ENCODE data around the gene CAPN5. TPM values are rescaled to one million over a fixed set of nuclear protein-coding genes. Genes with fewer than 3 reads are reported as not detected.
A peak's percentile ranks its signal among the peaks of the same experiment; 100 is the strongest.

The CAPN5 gene
- total and polyA plus RNA-seq, 2 of the 13 experiments (the other 11 are each of a cell fraction or from before 2014, with no cell fraction given) = 0.27 to 1.2 TPM

DNA sequence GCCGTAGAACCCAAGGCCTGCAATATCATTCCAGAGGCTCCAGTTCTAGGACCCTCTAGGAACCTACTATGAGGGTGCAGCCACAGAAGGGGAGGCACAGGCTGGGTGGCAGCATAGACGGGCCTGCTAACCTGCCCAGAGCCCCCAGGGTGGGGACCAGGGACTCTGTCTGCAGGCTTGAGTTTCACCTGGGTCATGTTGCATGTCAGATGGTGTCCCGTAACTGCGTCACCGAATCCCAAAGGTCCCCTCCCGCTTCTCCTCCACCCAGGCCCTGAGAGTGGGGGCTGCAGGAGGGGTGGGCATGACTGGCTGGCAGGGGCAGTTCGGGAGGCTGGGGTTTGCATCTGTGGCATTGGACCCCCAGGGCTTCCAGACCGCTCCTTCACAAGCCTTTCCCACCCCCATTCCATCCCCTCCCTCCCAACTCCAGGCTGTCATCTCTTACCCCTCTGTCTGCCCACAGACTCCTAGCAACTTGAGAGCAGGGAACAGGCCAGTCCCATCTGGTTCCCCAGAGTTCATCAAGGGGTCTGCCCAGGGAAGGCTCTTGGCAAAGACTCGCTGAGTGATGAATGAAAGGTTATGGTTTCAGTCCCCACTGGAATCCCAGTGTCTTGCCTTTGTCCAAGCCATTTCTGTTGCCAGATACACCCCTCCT, 77.6 kb downstream of the CAPN5 start:
- no peak overlapping the region for H3K9ac ChIP-seq (ENCODE audit: insufficient read depth, low read depth, low read length)
- ATAC-seq (no peak), DNase-seq (ENCODE audit: low spot score) (no peak), FAIRE-seq (no peak)
- H4K20me1 ChIP-seq (ENCODE audit: insufficient read depth, low read length) = no peaks in the 10 kb centered on the region
- in situ Hi-C loops (cut with HindIII; ENCODE audit: extremely low pct_ligation_motif_present, low pct_unique_long_range_greater_than_20kb) (no loop called here), intact Hi-C loops (cut with micrococcal nuclease; ENCODE audit: unreplicated experiment) (loop anchor here (2.0 kb wide), 1 partner anchor 16 kb away; the partner anchor contains the start of gene MYO7A)
- no peaks in the 10 kb centered on the region for H3K79me2 ChIP-seq (ENCODE audit: insufficient read depth, low read length)
- no peaks in the 10 kb centered on the region for H3K9me3 ChIP-seq (ENCODE audit: low read length)
- no peaks in the 10 kb centered on the region for H3K27me3 ChIP-seq (ENCODE audit: control insufficient read depth in 1 of 2, insufficient read depth in 2 of 2, low read length in 2 of 2)
- no peak for TF ChIP-seq ZNF350 (CRISPR knock-in tag; IDR thresholded peaks at IDR 0.05; ENCODE audit: borderline replicate concordance, low read depth)
- peak; percentile 20; the same call in 1 of the 2 replicates for TF ChIP-seq ZNF547 (CRISPR knock-in tag; IDR thresholded peaks at IDR 0.05)
- ChIA-PET POLR2A (interaction anchor here (0.7 to 1.4 kb wide), 6 partner anchors 9 to 48 kb away, joined by 3 to 18 read pairs (median 4); partner anchors contain the start of gene MYO7A), CTCF (ENCODE audit: low intra/inter-chr PET ratio, low total read pairs) (no interaction called here)
- no peak overlapping the region for H2AFZ ChIP-seq (ENCODE audit: low read length)
- H3K4me2 ChIP-seq (ENCODE audit: low read depth, low read length) = peak overlapping the region; percentile 57
- WGBS (ENCODE audit: low lambda C conversion rate) = 97% methylated on average over 3 of the region's 9 CpGs
- peak overlapping the region in 1 of 3 experiments; percentile 36; a peak in 1 of 6 replicates for H3K4me3 ChIP-seq (replicated peaks in 1 of 3; ENCODE audit: insufficient read depth in 1 of 3, low read depth in 2 of 3, low read length in 3 of 3)
- peaks cover 59% of the 10 kb centered on the region for H3K4me1 ChIP-seq (ENCODE audit: insufficient read depth, low read length)
- BruUV-seq (replicated peaks) = no TSS peak
- H3K27ac ChIP-seq (ENCODE audit: extremely low read length, insufficient read depth, low read length) = peak overlapping the region; percentile 24
- H3K36me3 ChIP-seq (replicated peaks in 1 of 2; ENCODE audit: control insufficient read depth in 1 of 2, insufficient read depth in 2 of 2, low read length in 2 of 2) = no peaks in the 10 kb centered on the region

DNA sequence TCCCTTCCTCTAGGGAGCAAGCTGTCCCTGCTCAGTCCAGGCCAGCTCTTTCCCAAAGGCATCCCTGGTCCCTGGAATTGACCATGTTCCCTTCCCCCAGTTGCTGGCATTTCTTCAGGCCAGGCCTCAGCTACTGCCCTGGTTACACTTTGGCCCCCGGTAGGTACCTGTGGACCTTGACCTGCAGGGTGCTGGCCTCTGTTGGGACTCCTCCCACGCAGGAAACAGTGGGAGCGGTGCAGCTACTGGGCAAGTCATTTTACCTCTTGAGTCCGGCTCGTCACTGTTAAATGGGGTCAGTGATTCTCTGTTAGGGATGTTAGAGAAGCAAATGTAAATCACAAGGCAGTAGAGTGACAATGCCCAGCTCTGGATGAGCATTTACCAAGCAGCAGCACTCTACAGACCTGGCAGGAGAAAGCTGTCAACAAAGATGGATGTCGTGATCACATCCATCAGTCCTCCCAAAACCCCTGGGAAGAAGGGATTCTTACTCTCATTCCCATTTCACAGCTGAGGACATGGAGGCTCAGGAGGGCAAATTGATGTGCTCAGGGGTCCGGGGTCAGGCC, 78.2 kb downstream of the CAPN5 start:
- Histone ChIP-seq H3K4me2 (ENCODE audit: low read depth, low read length) (peak overlapping the region; percentile 57), H3K79me2 (ENCODE audit: insufficient read depth, low read length) (no peaks in the 10 kb centered on the region), H3K27ac (ENCODE audit: extremely low read length, insufficient read depth, low read length) (peak overlapping the region; percentile 24), H2AFZ (ENCODE audit: low read length) (no peak overlapping the region), H3K9ac (ENCODE audit: insufficient read depth, low read depth, low read length) (no peak overlapping the region), H4K20me1 (ENCODE audit: insufficient read depth, low read length) (no peaks in the 10 kb centered on the region), H3K4me1 (ENCODE audit: insufficient read depth, low read length) (peaks cover 55% of the 10 kb centered on the region), H3K4me3 (replicated peaks in 1 of 3; ENCODE audit: insufficient read depth in 1 of 3, low read depth in 2 of 3, low read length in 3 of 3) (peak overlapping the region in 1 of 3 experiments; percentile 36; a peak in 1 of 6 replicates), H3K9me3 (ENCODE audit: low read length) (no peaks in the 10 kb centered on the region), H3K27me3 (ENCODE audit: control insufficient read depth in 1 of 2, insufficient read depth in 2 of 2, low read length in 2 of 2) (no peaks in the 10 kb centered on the region), H3K36me3 (replicated peaks in 1 of 2; ENCODE audit: control insufficient read depth in 1 of 2, insufficient read depth in 2 of 2, low read length in 2 of 2) (no peaks in the 10 kb centered on the region)
- DNase-seq (ENCODE audit: low spot score) = peak; percentile 77
- intact Hi-C loops (cut with micrococcal nuclease; ENCODE audit: unreplicated experiment) = loop anchor here (2.0 kb wide), 1 partner anchor 16 kb away; the partner anchor contains the start of gene MYO7A
- ChIA-PET POLR2A (interaction anchor here (0.7 to 1.4 kb wide), 6 partner anchors 8 to 49 kb away, joined by 3 to 18 read pairs (median 4); partner anchors contain the start of gene MYO7A), CTCF (ENCODE audit: low intra/inter-chr PET ratio, low total read pairs) (no interaction called here)
- FAIRE-seq = peak; percentile 86
- 23% methylated on average over 7 of the region's 7 CpGs for WGBS (ENCODE audit: low lambda C conversion rate)
- no TSS peak for BruUV-seq (replicated peaks)
- ATAC-seq = peak; percentile 86
- in situ Hi-C loops (cut with HindIII; ENCODE audit: extremely low pct_ligation_motif_present, low pct_unique_long_range_greater_than_20kb) = no loop called here
- TF ChIP-seq POLR2A (IDR thresholded peaks at IDR 0.05; ENCODE audit: insufficient read depth in 1 of 2, low read depth in 2 of 2, low read length in 2 of 2) (0 out of 4 replicates have a peak, but pooled peaks of 1 of the 2 experiments have one; percentile 33), NR2F1 (CRISPR knock-in tag; IDR thresholded peaks at IDR 0.05) (peak; percentile 76 to 86), SAP130 (CRISPR knock-in tag; IDR thresholded peaks at IDR 0.05; ENCODE audit: low read depth) (peak; percentile 59), SP5 (CRISPR knock-in tag; IDR thresholded peaks at IDR 0.05; ENCODE audit: borderline replicate concordance, low read depth) (peak; percentile 95), HOXD1 (CRISPR knock-in tag; IDR thresholded peaks at IDR 0.05) (no peak), ZNF343 (CRISPR knock-in tag; IDR thresholded peaks at IDR 0.05) (peak; percentile 58; the same call in 1 of the 2 replicates), PAX8 (CRISPR knock-in tag; IDR thresholded peaks at IDR 0.05; ENCODE audit: borderline replicate concordance) (0 out of 2 replicates have a peak, but pooled peaks have one; percentile 23), FOXA1 (IDR thresholded peaks at IDR 0.05) (no peak), FOXA1 (CRISPR knock-in tag; IDR thresholded peaks at IDR 0.05) (no peak), ZSCAN21 (CRISPR knock-in tag; IDR thresholded peaks at IDR 0.05; ENCODE audit: borderline replicate concordance) (peak; percentile 79), FOXA3 (CRISPR knock-in tag; IDR thresholded peaks at IDR 0.05) (peak; percentile 56; the same call in 1 of the 2 replicates), NBN (conservative IDR thresholded peaks at IDR 0.05) (no peak)
- TF ChIP-seq, protein P1, sequence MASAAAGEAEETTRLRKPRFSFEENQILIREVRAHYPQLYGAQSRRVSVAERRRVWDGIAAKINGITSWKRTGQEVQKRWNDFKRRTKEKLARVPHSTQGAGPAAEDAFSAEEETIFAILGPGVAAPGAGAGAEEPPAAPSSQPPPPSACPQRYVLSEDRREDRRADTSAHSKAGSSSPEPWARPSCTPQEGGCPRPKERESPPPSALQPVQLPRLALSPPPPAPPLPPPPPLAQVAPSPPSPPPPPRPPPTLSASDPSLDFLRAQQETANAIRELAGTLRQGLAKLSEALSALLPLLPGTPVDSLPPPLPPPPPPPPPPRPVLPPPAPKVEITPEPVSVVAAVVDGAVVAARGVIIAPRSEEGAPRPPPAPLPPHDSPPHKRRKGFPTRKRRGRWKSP (CRISPR knock-in tag; IDR thresholded peaks at IDR 0.05) = no peak

Measured in HepG2 (cell line).